NCI-H2029 (cell line): Measurements from ENCODE around the gene EPC2.
"Not testable (repeated sequence)": the region's sequence is repeated elsewhere in the genome, so short reads cannot be mapped to it uniquely, and the experiment has no call there.

Source experiments
- DNase-seq: peaks from one replicate; lab custom pipeline; 2025; lab: John Stamatoyannopoulos, UW

EPC2 gene

GRCh38 chr2:148721991-148722777 is 77.6 kb downstream of the EPC2 start:
- DNase-seq, result no peak

GRCh38 chr2:148725564-148725963 is 81.0 kb downstream of the EPC2 start:
- no peak for DNase-seq

- no peak for DNase-seq
Measured at GRCh38 chr2:148726228-148726627, 81.7 kb downstream of the EPC2 start.

- no peak for DNase-seq
Measured at GRCh38 chr2:148730085-148730484, 85.5 kb downstream of the EPC2 start.

- DNase-seq, result no peak
Measured at GRCh38 chr2:148737742-148738141, 93.2 kb downstream of the EPC2 start.

GRCh38 chr2:148739454-148740105 is 95.0 kb downstream of the EPC2 start:
- DNase-seq, result no peak

- DNase-seq, result no peak
Measured at GRCh38 chr2:148742373-148742772, 97.8 kb downstream of the EPC2 start.

GRCh38 chr2:148745151-148745851 is 100.8 kb downstream of the EPC2 start:
- no peak for DNase-seq

GRCh38 chr2:148746973-148747372 is 102.4 kb downstream of the EPC2 start:
- no peak for DNase-seq

- DNase-seq, result no peak
Measured at GRCh38 chr2:148751907-148752306, 107.4 kb downstream of the EPC2 start.

GRCh38 chr2:148752977-148753376 is 108.4 kb downstream of the EPC2 start:
- DNase-seq, result no peak

GRCh38 chr2:148754864-148755263 is 110.3 kb downstream of the EPC2 start:
- DNase-seq, result no peak

- no peak for DNase-seq
Measured at GRCh38 chr2:148756292-148756975, 111.9 kb downstream of the EPC2 start.

GRCh38 chr2:148764815-148765214 is 120.3 kb downstream of the EPC2 start:
- no peak for DNase-seq

- DNase-seq, result no peak
Measured at GRCh38 chr2:148770047-148770446, 125.5 kb downstream of the EPC2 start.

GRCh38 chr2:148781544-148781943 is 137.0 kb downstream of the EPC2 start:
- DNase-seq, result no peak

- no peak for DNase-seq
Measured at GRCh38 chr2:148789059-148789458, 144.5 kb downstream of the EPC2 start.

- not testable (repeated sequence) for DNase-seq
Measured at GRCh38 chr2:148790172-148790571, 145.6 kb downstream of the EPC2 start.

GRCh38 chr2:148794558-148794957 is 150.0 kb downstream of the EPC2 start:
- no peak for DNase-seq

- no peak for DNase-seq
Measured at GRCh38 chr2:148796735-148797512, 152.4 kb downstream of the EPC2 start.

- no peak for DNase-seq
Measured at GRCh38 chr2:148802448-148803220, 158.1 kb downstream of the EPC2 start.
